CD4-positive, alpha-beta T cell treated with Interleukin-4 for 4 hours (primary cell): ENCODE results near the gene SMNDC1.

Experiments
- DNase-seq: peaks from one replicate; pipeline ENCODE4 v3.0.0-alpha.2; 2020

The SMNDC1 gene

GRCh38 chr10:110244550-110244949 lies 60.2 kb downstream of the SMNDC1 start:
- no peak for DNase-seq

- DNase-seq = no peak
Measured at GRCh38 chr10:110242511-110242910, 62.2 kb downstream of the SMNDC1 start.

- DNase-seq = no peak
Measured at GRCh38 chr10:110241841-110242240, 62.9 kb downstream of the SMNDC1 start.

- peak; percentile 8 for DNase-seq
Measured at GRCh38 chr10:110241407-110241806, 63.3 kb downstream of the SMNDC1 start.
